ENCODE results near the gene DENND6B. TPM values are rescaled to one million over a fixed set of nuclear protein-coding genes. Genes with fewer than 3 reads are reported as not detected.
"Not testable (repeated sequence)": the region's sequence is repeated elsewhere in the genome, so short reads cannot be mapped to it uniquely, and the experiment has no call there.

DENND6B gene
- total RNA-seq (1 to 10 TPM; 7.0 to 9.1 TPM), polyA plus RNA-seq (1 to 10 TPM in 2 of 3 donors, under 1 TPM in 1; 0.53 to 1.1 (median 1.0) TPM), total RNA-seq (5.2 to 26.8 (median 8.0) reads per million in 6 experiments)

GRCh38 chr22:50326956-50327710 lies at the start of gene DENND6B:
Gene DENND6B (minus strand): TSS chr22:50327012. CDS start chr22:50326988, 24 bp downstream.
- peaks cover 7 to 14% (median 12%) of the 10 kb centered on the region in 4 donors for H3K4me1 Mint-ChIP-seq
- DNase-seq (peak; percentile 20 to 77 (median 66)), ATAC-seq (peak; percentile 92 to 93)
- peaks cover 0 to 1% (median 0%) of the 10 kb centered on the region in 3 donors for H3K36me3 Mint-ChIP-seq
- H3K27me3 Mint-ChIP-seq = peaks cover 0 to 3% (median 0%) of the 10 kb centered on the region in 5 donors
- H3K9me3 Mint-ChIP-seq = no peaks in the 10 kb centered on the region
- H3K4me3 Mint-ChIP-seq = peak within 1 kb of the TSS; percentile 78 to 89 (median 82)
- H3K27ac Mint-ChIP-seq = peak within 1 kb of the TSS; percentile 44 to 85 (median 80)
- POLR2A ChIA-PET = interaction anchor here (0.7 to 4.0 kb wide), 9 partner anchors 13 to 294 kb away, joined by 3 to 15 read pairs (median 4); partner anchors contain the start of genes HDAC10 and LMF2

- H3K27me3 Mint-ChIP-seq = no peaks in the 10 kb centered on the region
- H3K36me3 Mint-ChIP-seq = peaks cover 0 to 64% (median 15%) of the 10 kb centered on the region in 3 donors
- H3K9me3 Mint-ChIP-seq = no peaks in the 10 kb centered on the region
- POLR2A ChIA-PET = no interaction called here
- peaks cover 4 to 20% (median 13%) of the 10 kb centered on the region in 4 donors for H3K4me1 Mint-ChIP-seq
- H3K4me3 Mint-ChIP-seq = peak overlapping the region in 9 of 10 donors; percentile 8 to 69 (median 43)
- no peak for DNase-seq
- peak in 1 of 2 donors; percentile 27 for ATAC-seq
- peak overlapping the region; percentile 15 to 88 (median 52) for H3K27ac Mint-ChIP-seq
These were observed 49.4 kb upstream of the DENND6B start for GRCh38 chr22:50376085-50376651.

GRCh38 chr22:50371101-50371648 lies 44.4 kb upstream of the DENND6B start:
- ATAC-seq (no peak), DNase-seq (no peak)
- Mint-ChIP-seq H3K9me3 (no peaks in the 10 kb centered on the region), H3K27ac (no peak overlapping the region), H3K4me3 (no peak overlapping the region), H3K27me3 (no peaks in the 10 kb centered on the region), H3K4me1 (peaks cover 14 to 26% (median 16%) of the 10 kb centered on the region in 4 donors), H3K36me3 (peaks cover 0 to 63% (median 7%) of the 10 kb centered on the region in 3 donors)
- POLR2A ChIA-PET = no interaction called here

DNA sequence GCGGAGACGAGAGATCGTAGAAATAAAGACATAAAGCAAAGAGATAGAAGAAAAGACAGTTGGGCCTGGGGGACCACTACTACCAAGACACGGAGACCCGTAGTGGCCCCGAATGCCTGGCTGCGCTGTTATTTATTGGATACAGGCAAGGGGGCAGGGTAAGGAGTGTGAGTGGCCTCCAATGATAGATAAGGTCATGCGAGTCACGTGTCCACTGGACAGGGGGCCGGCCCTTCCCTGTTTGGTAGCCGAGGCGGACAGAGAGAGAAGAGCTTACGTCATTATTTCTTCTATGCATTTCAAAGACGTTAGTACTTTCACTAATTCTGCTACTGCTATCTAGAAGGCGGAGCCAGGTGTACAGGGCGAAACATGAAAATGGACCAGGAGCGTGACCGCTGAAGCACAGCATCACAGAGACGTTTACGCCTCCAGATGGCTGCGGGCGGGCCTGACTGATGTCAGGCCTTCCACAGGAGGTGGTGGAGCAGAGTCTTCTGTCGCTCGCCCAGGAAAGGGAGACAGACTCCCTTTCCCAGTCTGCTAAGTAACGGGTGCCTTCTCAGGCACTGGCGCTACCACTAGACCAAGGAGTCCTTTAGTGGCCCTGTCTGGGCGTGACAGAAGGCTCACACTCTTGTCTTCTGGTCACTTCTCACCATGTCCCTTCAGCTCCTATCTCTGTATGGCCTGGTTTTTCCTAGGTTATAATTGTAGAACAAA lies 41.1 kb upstream of the DENND6B start:
- Mint-ChIP-seq H3K27ac (peak overlapping the region in 3 of 10 donors; percentile 18 to 90 (median 66)), H3K4me3 (no peak overlapping the region), H3K36me3 (peaks cover 0 to 49% (median 6%) of the 10 kb centered on the region in 3 donors), H3K4me1 (peaks cover 16 to 27% (median 22%) of the 10 kb centered on the region in 4 donors), H3K27me3 (no peaks in the 10 kb centered on the region), H3K9me3 (no peaks in the 10 kb centered on the region)
- POLR2A ChIA-PET = no interaction called here
- no peak for DNase-seq
- no peak for ATAC-seq

GRCh38 chr22:50363803-50364194 lies 37.0 kb upstream of the DENND6B start:
- H3K9me3 Mint-ChIP-seq, H3K27me3 Mint-ChIP-seq, DNase-seq, H3K4me3 Mint-ChIP-seq, ATAC-seq: not testable (repeated sequence)
- POLR2A ChIA-PET = interaction anchor here (0.7 to 1.4 kb wide), 2 partner anchors 11 to 15 kb away, joined by 4 to 7 read pairs; no protein-coding TSS in a partner anchor
- Mint-ChIP-seq H3K36me3 (peaks cover 4 to 53% (median 17%) of the 10 kb centered on the region in 3 donors), H3K4me1 (peaks cover 37 to 59% (median 52%) of the 10 kb centered on the region in 4 donors), H3K27ac (peak overlapping the region in 3 of 10 donors; percentile 58 to 93 (median 78))

DNA sequence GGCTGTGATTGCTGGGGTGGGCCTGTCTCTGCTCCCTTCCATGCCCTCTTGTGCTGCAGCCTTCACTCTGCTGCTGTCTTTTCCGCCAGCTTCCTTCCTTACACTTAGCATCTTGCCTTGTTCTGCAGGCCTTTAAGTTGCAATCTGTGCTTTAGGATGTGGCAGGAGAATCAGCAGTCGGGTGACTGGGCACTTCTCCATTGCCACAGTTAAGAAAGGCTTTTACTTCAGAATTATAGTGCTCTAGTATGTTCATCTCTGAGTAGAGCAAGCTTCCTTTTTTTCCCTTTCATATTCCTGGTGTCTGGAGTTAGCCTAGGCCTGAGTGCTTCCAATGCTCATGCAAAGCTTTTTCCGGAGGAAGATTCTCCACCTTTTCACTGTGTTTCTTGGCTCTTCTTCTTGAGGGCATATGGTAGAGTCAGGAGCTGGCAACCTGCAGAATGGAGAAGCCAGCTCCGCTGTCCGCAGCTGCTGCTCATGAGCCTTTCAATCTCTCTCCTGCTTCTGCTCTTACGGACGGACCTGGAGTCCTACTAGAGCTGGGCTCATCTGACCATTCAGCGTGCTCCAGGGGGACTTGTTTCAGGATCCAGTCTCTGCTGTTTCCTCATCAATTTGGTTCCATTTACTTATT lies 36.5 kb upstream of the DENND6B start:
- peaks cover 4 to 54% (median 16%) of the 10 kb centered on the region in 3 donors for H3K36me3 Mint-ChIP-seq
- no peaks in the 10 kb centered on the region for H3K27me3 Mint-ChIP-seq
- H3K9me3 Mint-ChIP-seq = no peaks in the 10 kb centered on the region
- POLR2A ChIA-PET = interaction anchor here (0.7 to 1.4 kb wide), 3 partner anchors 11 to 107 kb away, joined by 3 to 4 read pairs (median 3); no protein-coding TSS in a partner anchor
- H3K27ac Mint-ChIP-seq = peak overlapping the region in 9 of 10 donors; percentile 20 to 93 (median 58)
- peak overlapping the region in 2 of 10 donors; percentile 16 to 24 for H3K4me3 Mint-ChIP-seq
- H3K4me1 Mint-ChIP-seq = peaks cover 37 to 64% (median 54%) of the 10 kb centered on the region in 4 donors
- ATAC-seq (no peak), DNase-seq (no peak)

- Mint-ChIP-seq H3K4me3 (peak overlapping the region in 9 of 10 donors; percentile 15 to 69 (median 53)), H3K27ac (peak overlapping the region; percentile 16 to 95 (median 80)), H3K4me1 (peaks cover 37 to 64% (median 59%) of the 10 kb centered on the region in 4 donors), H3K36me3 (peaks cover 4 to 50% (median 16%) of the 10 kb centered on the region in 3 donors), H3K9me3 (no peaks in the 10 kb centered on the region), H3K27me3 (no peaks in the 10 kb centered on the region)
- POLR2A ChIA-PET = interaction anchor here (0.9 kb wide), 1 partner anchor 111 kb away, joined by 3 read pairs; no protein-coding TSS in a partner anchor
- DNase-seq (peak in 1 of 10 donors; percentile 28), ATAC-seq (peak; percentile 46 to 57)
These were observed 34.9 kb upstream of the DENND6B start for GRCh38 chr22:50361688-50362087.

DNA sequence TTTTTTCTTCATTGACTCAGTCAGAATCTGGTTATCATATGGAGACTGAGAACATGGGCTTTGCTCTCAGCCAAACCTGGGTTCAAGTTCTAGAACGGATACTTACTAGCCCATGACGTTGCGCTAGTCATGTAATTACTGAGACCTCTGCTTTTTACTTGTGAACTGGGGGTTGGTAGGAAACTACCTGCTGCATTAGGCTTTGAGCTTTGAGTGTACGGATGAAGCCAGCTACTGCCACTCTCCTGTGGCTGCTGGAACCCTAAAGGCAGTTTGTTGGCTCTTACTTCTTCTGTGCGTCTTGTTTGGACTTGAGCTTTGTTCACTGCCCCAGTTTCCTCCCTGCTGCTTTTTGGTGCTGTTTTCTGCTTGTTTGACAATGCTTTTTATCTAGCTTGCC lies 34.4 kb upstream of the DENND6B start:
- DNase-seq (peak in 1 of 10 donors; percentile 10), ATAC-seq (peak; percentile 37 to 42)
- Mint-ChIP-seq H3K27ac (peak overlapping the region; percentile 16 to 95 (median 80)), H3K9me3 (no peaks in the 10 kb centered on the region), H3K27me3 (no peaks in the 10 kb centered on the region), H3K4me1 (peaks cover 34 to 60% (median 57%) of the 10 kb centered on the region in 4 donors), H3K36me3 (peaks cover 4 to 51% (median 16%) of the 10 kb centered on the region in 3 donors), H3K4me3 (peak overlapping the region in 7 of 10 donors; percentile 16 to 69 (median 57))
- POLR2A ChIA-PET = interaction anchor here (0.9 kb wide), 1 partner anchor 111 kb away, joined by 3 read pairs; no protein-coding TSS in a partner anchor

- DNase-seq (no peak), ATAC-seq (no peak)
- peaks cover 4 to 50% (median 16%) of the 10 kb centered on the region in 3 donors for H3K36me3 Mint-ChIP-seq
- peak overlapping the region in 7 of 10 donors; percentile 22 to 95 (median 79) for H3K27ac Mint-ChIP-seq
- peak overlapping the region in 6 of 10 donors; percentile 16 to 69 (median 55) for H3K4me3 Mint-ChIP-seq
- POLR2A ChIA-PET = no interaction called here
- H3K4me1 Mint-ChIP-seq = peaks cover 34 to 59% (median 53%) of the 10 kb centered on the region in 4 donors
- no peaks in the 10 kb centered on the region for H3K27me3 Mint-ChIP-seq
- no peaks in the 10 kb centered on the region for H3K9me3 Mint-ChIP-seq
These were observed 33.8 kb upstream of the DENND6B start for GRCh38 chr22:50360578-50360977.

- ATAC-seq (no peak), DNase-seq (no peak)
- Mint-ChIP-seq H3K9me3 (no peaks in the 10 kb centered on the region), H3K4me3 (peak overlapping the region in 1 of 10 donors; percentile 3), H3K27me3 (no peaks in the 10 kb centered on the region), H3K27ac (peak overlapping the region in 2 of 10 donors; percentile 23 to 77), H3K36me3 (peaks cover 4 to 53% (median 16%) of the 10 kb centered on the region in 3 donors), H3K4me1 (peaks cover 26 to 47% (median 45%) of the 10 kb centered on the region in 4 donors)
- POLR2A ChIA-PET = interaction anchor here (0.7 kb wide), 1 partner anchor 168 kb away, joined by 4 read pairs; no protein-coding TSS in a partner anchor
These were observed 30.9 kb upstream of the DENND6B start for GRCh38 chr22:50357756-50358155.

DNA sequence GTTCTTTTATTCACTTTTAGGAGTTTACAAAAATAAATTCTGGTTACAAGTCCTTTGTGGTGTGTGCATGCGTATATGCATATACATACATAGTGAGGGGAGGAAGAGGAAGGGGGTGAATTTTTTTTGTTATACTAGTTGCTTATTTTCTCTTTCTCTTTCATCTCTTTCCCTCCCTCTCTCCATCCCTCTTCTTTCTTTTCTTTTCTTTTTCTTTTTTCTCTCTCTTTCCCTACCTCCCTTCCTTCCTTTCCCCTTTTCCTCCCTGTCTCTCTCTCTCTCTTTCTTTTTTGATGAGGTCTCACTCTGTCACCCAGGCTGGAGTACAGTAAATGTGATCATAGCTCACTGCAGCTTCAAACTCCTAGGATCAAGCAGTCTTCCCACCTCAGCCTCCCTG lies 30.4 kb upstream of the DENND6B start:
- H3K4me3 Mint-ChIP-seq = peak overlapping the region in 3 of 10 donors; percentile 3 to 40 (median 34)
- ATAC-seq (no peak), DNase-seq (no peak)
- H3K36me3 Mint-ChIP-seq = peaks cover 4 to 57% (median 16%) of the 10 kb centered on the region in 3 donors
- POLR2A ChIA-PET = no interaction called here
- no peaks in the 10 kb centered on the region for H3K27me3 Mint-ChIP-seq
- peaks cover 21 to 42% (median 39%) of the 10 kb centered on the region in 4 donors for H3K4me1 Mint-ChIP-seq
- no peaks in the 10 kb centered on the region for H3K9me3 Mint-ChIP-seq
- H3K27ac Mint-ChIP-seq = peak overlapping the region in 6 of 10 donors; percentile 23 to 83 (median 74)
